IPS DF 4.7 (cell line): Measurements from ENCODE around the gene TMEM184C.

Source experiments
- DNase-seq: peaks from one replicate; pipeline ENCODE4 v3.0.0-alpha.2; 2013; ENCODE audit warnings: low spot score; ENCODE audit errors: extremely low read depth

TMEM184C gene

GRCh38 chr4:147617173-147617840 is at the start of gene TMEM184C:
TSS of gene TMEM184C (plus strand) at chr4:147617397. CDS start at chr4:147617957, 560 bp downstream.
- peak; percentile 76 for DNase-seq

GRCh38 chr4:147570616-147571015 is 46.6 kb upstream of the TMEM184C start:
- DNase-seq, result no peak

DNA sequence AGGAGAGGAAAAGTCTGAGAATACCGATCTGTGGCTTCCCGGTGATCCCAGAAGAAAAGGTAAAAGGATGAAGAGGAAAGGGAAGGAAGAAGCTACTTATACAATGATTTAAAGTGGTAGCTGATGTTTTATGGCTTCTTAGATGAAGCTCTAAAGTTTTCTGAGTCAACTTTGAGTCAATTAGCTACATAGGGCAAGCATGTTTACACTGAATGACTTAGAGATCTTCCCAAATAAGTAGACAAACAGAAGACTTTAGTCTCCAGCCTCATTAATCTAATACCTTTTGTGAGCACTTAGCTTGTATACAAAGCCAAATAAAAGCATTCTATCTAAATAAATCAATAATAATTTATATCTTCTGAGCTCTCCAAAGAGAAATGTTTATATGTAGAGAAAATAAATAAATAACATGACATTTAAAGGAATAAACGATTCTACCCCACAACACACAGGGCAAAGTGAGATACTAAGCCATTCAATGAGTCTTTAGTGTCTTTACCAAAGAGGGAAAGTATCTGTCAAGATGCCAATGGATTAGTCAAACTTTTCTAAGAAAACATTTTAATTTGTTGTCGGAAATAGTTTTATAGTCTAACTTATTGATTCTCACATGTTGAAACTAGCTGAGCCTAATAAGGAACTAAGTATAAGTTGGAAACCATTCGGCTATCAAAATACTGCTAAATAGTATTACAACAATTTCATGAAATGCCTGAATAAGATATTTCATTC is 46.0 kb upstream of the TMEM184C start:
- no peak for DNase-seq

DNA sequence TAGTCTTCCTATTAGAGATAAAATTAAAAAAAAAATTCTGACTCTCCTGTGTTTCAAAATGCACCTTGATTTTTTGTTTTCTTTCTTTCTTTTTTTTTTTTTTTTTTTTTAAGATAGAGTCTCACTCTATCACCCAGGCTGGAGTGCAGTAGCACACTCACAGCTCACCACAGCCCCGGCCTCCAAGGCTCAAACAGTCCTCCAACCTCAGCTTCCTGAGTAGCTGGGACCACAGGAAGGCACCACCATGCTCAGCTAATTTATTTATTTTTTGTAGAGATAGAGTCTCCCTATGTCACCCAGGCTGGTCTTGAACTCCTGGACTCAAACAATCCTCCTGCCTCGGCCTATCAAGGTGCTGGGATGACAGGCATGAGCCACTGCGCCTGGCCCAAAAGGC is 41.1 kb upstream of the TMEM184C start:
- DNase-seq, result no peak

DNA sequence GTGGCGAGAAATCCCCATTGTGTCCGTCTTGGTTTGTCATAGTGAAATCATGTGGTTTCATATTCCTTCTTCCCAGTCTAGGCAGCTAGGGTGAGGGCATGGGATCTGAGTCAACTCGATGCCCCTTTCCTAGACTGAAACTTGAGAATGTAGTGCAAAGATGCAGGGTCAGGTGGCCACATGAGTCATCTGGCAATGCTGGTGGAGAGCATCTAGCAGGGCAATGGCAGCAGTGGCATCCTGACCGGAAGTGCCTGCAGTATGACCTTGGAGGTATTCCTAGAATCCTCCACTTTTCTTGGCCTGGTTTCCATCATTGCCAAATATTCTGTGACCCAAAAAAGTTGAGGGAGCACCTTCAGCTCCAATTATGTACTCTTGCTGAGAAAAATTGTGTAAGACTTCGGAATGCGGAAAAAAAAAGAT is 39.1 kb upstream of the TMEM184C start:
- no peak for DNase-seq

- no peak for DNase-seq
Measured at GRCh38 chr4:147578593-147578992, 38.6 kb upstream of the TMEM184C start.

- DNase-seq, result no peak
Measured at GRCh38 chr4:147580396-147580795, 36.8 kb upstream of the TMEM184C start.

DNA sequence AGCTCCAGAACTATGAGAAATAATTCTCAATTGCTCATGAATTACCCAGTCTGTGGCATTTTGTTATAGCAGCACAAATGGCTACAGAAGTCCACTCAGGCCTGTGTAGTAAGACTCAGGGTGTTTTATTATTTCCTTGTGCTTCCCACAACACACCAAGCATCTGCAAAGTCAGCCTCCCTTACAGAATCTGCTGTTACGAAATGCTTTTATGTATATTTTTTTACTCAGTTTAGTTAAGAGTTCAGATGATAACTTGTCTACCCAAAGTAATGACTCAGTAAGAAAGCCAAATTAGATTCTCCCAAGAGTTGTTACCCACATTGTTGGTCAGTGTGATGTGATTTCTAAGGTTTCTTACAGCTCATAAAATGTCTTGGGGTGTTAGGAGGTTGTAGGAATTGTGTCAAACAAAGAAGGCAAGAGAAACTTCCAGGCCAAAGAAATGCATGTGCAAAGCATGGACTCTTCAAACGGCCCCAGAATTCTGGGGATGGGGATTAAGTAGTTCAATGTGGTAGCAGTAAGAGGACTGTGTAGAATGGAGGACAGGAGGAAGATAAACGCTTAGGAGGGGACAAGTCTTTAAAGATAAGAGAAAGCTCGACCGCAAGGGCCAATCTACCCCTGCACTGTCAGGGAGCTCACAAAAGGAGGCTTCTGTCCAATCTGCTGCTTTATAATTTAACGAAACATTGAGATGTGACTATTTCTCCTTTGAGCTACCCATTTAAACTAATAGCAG is 35.4 kb upstream of the TMEM184C start:
- no peak for DNase-seq

DNA sequence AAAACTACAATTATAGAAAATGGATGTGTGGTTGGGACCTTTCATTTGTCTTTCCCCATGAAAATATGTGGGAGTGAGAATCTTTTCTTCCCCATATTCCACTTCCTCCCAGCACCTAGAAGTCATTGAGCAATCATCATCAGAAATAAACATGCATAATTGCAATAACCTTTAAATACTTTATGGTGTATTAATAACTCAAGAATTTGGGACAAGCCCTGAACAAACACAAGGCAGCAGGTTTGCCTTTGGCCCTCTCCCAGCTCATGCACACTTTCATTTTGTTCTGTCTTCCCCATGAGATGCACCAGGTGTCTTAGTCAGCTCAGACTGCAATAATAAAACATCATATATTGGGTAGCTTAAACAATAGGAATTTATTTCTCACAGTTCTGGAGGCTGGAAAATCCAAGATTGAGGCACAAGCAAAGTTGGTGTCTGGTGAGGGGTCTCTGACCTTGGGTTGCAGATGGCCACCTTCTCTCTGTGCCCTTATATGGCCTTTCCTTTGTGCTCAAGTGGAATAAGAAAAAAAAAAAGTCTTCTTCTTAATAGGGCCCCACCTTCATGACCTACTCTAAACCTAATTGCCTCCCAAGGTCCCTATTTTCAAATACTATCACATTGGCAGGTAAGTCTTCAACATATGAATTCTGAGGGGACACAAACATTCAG is 34.7 kb upstream of the TMEM184C start:
- DNase-seq, result no peak

GRCh38 chr4:147583876-147584275 is 33.3 kb upstream of the TMEM184C start:
- DNase-seq, result no peak

DNA sequence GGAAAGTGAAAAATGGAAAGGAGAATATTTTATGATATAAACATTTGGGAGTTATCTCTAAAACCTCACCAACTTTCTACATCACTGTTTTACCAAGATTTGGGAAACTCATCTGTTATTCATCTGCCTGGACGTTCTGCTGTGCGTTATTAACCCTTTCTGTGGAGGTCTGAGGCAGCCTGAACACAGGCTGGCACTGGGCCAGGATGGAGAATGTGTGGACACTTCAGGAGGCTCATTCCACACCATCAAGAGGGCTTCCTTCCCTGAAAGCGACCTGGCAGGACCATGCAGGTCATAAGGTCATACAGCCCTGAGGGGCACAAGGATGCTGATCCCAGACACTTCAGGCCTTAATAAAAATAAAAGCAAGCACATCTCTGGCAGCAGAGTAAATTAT is 31.2 kb upstream of the TMEM184C start:
- DNase-seq, result no peak

DNA sequence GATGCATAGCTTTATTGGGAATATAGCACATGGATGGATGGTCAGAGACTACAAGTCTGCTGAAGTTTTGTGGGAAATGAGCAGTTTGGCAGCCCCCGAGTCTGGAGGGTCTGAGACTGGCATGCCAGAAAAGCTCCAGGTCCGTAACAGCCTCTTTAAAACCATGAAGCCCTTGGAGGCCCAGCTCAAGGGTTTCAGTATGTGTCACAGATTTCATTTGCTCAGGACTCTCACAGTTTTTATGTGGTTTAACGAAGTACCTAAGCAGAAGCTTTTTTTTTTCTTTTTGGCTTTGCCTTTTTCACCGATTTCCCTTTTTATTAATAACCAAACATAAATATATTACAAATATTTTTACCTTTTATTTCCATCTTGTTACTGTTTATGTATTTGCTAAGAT is 30.6 kb upstream of the TMEM184C start:
- DNase-seq, result no peak

DNA sequence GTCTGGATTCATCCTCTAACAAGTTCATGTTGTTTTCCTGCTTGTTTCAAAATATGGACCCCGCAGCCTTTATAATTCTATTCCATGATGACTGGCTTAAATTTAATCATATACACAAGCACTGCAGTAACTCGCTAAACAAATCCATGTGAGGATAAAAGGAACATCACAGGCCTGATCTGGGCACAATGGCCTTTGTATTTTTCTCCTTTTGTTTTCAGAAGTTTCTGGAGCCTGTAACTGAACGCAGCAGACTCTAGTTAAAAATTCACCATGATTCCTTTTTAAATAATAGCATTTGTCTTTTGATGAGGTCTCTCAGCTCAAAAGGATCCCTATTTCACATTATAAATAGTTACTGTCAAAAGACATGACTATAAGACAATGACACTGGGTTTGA is 30.2 kb upstream of the TMEM184C start:
- DNase-seq, result no peak

- DNase-seq, result no peak
Measured at GRCh38 chr4:147589586-147589985, 27.6 kb upstream of the TMEM184C start.

DNA sequence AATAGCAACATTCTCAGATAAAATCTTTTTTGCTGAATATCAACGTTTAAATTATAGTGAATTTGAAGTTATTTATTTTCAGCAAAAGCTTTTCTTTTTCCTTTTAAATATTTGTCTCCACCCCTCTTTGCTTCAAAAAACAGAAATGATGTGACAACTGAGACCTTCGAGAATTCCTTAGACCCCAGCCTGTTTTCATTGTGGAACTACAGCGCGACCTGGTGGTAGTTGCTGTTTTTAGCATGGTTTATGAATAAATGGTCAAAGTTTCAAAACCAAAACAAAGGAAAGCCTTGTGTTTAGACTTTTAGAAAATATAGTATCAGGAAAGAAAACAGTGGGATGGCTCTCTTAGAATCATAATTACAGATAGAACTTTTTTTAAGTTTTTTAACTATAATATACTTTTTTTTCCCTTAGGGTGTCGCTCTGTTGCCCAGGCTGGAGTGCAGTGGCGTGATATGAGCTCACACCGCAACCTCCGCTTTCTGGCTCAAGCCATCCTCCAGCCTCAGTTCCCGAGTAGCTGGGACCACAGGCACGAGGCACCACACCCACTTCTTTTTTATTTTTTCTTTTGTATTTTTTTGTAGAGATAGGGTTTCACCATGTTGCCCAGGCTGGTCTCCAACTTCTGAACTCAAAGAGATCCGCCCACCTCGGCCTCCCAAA is 26.8 kb upstream of the TMEM184C start:
- DNase-seq, result peak; percentile 44

DNA sequence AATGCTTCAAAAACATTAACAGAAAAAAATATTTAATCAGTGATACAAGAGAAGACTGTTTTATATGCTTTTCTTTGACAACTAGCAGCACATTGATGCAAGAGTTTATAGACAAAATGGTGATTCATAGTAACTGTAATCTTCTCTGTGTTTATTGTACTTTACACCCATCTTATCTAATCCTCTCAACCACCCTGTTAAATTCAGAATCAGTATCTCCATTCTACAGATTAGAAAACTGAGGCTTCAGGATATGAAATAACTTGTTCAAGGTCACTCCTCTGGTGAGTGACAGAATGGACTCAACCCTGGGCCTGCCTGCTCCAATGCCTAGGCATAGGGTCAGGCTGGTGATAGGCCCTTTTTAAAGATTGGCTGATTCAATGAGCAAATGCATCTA is 26.1 kb upstream of the TMEM184C start:
- no peak for DNase-seq

DNA sequence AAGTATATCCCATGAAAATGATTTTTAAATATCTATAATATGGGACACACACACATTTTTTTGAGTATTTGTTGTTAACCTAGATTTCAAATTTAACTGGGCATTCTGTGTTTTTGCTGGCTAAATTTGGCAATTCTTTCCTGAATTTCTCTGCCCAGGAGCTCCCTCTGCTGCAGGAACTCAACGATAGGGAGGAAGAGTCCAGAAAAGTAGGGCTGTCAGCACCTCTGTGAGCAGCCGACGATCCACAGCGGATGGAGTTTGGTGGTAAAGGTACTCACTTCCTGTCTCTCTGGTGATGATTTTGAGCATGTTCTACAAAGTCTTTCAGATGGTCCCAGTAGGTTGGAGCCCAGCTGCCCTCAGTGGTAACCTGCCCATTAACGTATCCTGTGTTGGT is 23.1 kb upstream of the TMEM184C start:
- no peak for DNase-seq

GRCh38 chr4:147594578-147594977 is 22.6 kb upstream of the TMEM184C start:
- DNase-seq, result no peak

- no peak for DNase-seq
Measured at GRCh38 chr4:147596377-147596776, 20.8 kb upstream of the TMEM184C start.

GRCh38 chr4:147596981-147597380 is 20.2 kb upstream of the TMEM184C start:
- DNase-seq, result no peak

DNA sequence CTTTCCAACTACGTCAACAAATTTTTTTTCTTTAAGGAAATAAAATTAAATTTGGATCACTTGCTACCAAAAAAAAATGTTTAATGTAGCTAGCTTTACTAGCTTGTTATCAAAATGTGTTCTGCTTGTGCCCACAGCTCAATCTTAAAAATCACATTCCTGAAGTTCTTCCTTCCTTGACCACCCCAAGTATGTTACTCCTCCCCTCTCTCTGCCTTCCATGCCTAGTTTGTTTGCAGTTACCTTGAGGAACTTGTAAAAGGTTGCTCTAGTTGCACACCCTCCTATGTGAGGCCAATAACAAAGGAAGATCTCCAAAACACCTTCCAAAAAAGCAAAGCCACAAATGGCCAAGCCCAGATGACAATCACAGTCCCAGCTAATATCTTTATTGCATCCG is 19.6 kb upstream of the TMEM184C start:
- no peak for DNase-seq
